GM10847 (cell line): ENCODE measurements around the gene EFNA2.

Source experiments
- POLR2A ChIP-seq: IDR thresholded peaks from 2 replicates; pipeline ENCODE4 v1.6.1; 2011; ENCODE audit not compliant: insufficient read length; ENCODE audit errors: extremely low read depth

The EFNA2 gene

GRCh38 chr19:1292419-1293151, 6.9 kb downstream of the EFNA2 start:
- TF ChIP-seq POLR2A, result no peak

DNA sequence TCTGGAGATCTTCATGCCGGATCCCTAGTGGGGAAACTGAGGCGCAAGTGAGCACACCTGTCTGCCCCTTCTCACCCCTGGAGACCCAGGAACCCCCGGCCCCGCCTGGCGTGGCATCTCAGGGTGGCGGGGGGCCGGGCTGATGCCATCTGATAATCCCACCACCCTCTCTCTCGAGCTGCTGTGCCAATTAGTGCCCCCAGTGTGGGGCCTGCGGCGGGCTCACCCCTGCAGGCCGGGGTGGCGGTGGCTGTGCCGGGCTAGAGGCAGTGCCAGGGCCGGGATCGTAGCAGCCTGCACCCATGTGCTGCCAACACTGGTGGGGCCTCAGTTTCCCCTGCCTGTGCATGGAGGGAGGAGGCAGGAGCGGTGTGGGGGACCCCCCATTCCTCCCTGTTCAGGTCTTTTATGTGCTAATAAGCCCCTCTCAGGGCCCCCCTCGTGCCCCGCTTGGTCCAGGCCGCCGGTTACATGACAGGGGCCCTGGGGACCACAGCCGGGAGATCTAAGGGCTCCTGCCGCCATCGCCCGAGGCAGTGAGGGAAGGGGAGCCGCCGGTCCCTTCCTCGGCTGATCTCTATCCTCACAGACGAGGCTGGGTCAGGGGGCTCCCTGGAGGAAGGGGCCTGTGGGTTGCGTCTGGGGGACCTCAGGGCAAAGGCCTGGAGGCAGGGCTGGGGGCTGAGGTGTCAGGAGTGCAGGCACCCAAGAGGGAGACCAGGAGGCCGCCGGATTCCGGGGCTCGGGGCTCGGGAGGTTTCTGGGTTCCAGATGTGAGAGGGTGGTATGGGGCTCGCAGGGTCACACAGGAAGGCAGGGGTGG, 8.3 kb downstream of the EFNA2 start:
- no peak for TF ChIP-seq POLR2A

DNA sequence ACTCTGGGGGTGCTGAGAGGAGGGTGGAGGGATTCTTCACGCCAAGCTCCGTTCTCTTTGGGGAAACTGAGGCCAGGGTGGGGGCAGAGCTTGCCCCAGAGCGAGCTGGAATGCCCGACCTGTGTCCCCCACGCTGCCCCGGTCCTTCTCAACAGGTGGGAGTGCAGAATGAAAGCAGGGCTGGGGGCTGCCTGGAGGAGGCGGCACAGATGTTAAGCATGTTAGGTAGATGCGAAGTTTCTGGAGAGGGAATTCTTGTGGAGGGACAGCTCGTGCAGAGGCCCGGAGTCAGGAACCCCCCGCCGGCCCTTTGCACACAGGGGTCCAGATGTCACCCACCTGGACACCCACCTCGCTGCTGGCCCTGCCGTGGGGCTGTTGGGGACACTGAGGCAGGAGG, 9.0 kb downstream of the EFNA2 start:
- no peak for TF ChIP-seq POLR2A

- TF ChIP-seq POLR2A, result no peak
These were observed 9.7 kb downstream of the EFNA2 start for GRCh38 chr19:1295169-1296012.

- TF ChIP-seq POLR2A, result no peak
These were observed 10.4 kb downstream of the EFNA2 start for GRCh38 chr19:1296078-1296477.

- TF ChIP-seq POLR2A, result no peak
These were observed 11.1 kb downstream of the EFNA2 start for GRCh38 chr19:1296575-1297271.

- no peak for TF ChIP-seq POLR2A
These were observed 12.6 kb downstream of the EFNA2 start for GRCh38 chr19:1298235-1298634.

DNA sequence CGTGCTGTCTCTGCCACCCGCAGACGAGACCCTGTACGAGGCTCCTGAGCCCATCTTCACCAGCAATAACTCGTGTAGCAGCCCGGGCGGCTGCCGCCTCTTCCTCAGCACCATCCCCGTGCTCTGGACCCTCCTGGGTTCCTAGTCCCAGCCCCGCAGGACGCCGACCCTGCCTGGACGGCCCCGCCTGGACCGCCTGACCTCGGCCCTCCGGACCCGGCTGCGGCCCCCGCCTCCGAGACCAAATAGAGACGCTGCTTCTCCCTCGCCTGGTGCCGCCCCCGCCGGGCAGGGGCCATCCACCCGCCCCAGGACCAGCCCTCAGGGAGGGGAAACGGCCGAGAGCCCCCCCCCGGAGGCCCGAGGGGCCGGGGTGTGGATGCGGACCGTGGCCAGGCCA, 14.1 kb downstream of the EFNA2 start:
- TF ChIP-seq POLR2A, result no peak

DNA sequence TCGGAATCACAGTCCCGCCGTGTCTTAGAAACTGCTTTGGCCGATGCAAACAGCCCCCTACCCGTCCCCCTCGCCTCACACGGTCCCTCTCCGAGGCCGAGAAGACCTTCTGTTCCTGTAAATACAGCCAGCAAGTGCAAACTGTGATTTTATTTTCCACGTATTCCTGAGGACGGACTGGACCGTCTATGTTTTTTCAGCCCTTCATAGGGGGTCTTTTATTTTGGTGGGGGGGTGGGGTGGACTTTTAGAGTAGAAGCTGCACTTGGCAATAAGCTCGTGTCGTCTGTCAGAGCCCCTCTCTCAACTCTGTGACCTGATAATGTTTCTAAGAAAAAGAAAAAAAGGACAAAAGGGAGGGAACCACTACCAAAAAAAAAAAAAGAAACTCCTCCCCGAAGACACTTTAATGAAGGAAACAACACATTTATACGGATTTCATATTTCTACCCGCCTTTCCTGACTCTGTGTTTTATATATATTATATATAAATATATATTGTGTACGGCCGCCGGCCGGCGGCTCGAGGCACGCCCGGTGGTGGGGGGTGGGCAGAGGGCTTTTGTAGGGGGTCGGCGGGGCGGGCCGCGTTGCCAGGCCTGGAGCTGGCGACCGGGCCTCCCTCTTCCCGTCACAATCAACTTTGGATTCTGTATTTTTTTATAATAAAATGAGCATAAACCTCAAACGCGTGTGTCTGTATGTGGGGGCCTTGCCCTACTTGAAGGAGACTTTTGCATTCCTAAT, 15.2 kb downstream of the EFNA2 start:
- TF ChIP-seq POLR2A, result no peak

- TF ChIP-seq POLR2A, result no peak
These were observed 17.0 kb downstream of the EFNA2 start for GRCh38 chr19:1302533-1303239.

- no peak for TF ChIP-seq POLR2A
These were observed 18.7 kb downstream of the EFNA2 start for GRCh38 chr19:1304197-1304924.

GRCh38 chr19:1307320-1307719, 21.6 kb downstream of the EFNA2 start:
- no peak for TF ChIP-seq POLR2A

DNA sequence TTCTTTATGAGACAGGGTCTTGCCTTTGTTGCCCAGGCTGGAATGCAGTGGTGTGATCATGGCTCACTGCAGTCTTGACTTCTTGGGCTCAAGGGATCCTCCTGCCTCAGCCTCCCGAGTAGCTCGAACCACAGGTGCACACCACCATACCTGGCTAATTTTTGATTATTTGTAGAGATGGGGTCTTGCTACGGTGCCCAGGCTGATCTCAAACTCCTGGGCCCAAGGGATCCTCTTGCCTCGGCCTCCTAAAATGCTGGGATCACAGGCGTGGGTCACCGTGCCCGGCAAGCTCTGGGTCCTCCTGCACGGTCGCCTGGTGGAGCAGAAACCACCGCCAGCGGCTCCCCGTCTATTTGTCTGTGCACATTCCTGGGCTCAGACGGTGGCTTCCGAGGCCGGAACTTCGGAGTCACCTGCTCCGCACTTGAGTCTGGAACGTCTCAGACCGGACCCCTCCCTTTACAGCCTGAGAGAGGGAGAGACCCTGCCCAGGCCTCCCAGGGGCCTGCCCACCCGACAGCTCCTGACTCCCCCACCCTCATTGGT, 22.2 kb downstream of the EFNA2 start:
- no peak for TF ChIP-seq POLR2A
